ENCODE results near the gene NID2.

NID2 gene, protein sequence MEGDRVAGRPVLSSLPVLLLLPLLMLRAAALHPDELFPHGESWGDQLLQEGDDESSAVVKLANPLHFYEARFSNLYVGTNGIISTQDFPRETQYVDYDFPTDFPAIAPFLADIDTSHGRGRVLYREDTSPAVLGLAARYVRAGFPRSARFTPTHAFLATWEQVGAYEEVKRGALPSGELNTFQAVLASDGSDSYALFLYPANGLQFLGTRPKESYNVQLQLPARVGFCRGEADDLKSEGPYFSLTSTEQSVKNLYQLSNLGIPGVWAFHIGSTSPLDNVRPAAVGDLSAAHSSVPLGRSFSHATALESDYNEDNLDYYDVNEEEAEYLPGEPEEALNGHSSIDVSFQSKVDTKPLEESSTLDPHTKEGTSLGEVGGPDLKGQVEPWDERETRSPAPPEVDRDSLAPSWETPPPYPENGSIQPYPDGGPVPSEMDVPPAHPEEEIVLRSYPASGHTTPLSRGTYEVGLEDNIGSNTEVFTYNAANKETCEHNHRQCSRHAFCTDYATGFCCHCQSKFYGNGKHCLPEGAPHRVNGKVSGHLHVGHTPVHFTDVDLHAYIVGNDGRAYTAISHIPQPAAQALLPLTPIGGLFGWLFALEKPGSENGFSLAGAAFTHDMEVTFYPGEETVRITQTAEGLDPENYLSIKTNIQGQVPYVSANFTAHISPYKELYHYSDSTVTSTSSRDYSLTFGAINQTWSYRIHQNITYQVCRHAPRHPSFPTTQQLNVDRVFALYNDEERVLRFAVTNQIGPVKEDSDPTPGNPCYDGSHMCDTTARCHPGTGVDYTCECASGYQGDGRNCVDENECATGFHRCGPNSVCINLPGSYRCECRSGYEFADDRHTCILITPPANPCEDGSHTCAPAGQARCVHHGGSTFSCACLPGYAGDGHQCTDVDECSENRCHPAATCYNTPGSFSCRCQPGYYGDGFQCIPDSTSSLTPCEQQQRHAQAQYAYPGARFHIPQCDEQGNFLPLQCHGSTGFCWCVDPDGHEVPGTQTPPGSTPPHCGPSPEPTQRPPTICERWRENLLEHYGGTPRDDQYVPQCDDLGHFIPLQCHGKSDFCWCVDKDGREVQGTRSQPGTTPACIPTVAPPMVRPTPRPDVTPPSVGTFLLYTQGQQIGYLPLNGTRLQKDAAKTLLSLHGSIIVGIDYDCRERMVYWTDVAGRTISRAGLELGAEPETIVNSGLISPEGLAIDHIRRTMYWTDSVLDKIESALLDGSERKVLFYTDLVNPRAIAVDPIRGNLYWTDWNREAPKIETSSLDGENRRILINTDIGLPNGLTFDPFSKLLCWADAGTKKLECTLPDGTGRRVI (N-terminal part only)

DNA sequence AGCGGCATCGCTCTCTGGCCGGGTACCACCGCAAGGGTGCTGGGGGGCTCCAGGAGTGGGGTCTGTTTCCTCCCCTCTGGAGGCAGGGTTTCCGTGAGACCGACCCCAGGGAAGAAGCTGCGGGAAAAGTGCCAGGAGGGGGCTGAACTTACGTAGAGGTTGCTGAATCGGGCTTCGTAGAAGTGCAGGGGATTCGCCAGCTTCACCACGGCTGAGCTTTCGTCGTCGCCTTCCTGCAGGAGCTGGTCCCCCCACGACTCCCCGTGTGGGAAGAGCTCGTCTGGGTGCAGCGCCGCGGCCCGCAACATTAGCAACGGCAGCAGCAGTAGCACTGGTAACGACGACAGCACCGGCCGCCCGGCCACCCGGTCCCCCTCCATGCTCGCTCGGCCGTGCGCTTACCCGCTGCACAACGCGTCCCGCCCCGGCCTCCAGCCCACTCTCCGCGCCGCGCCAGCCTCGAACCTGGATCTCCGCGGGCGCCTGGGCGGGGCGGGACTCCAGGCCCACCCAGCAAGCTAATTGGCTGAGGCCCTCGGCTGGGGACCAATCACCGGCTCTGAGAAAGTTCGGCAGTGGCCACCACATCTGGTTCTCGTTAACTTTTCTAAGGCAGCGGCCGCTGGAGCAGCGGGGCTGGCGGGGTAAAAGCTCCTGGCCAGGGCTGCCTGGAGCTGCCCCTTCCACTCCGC lies at the start of gene NID2:
NID2 (minus strand) TSS at position 445 of the 692 bp plus-strand sequence; CDS start at position 380, 65 bp downstream.
- DNase-seq = peak; percentile 49

DNA sequence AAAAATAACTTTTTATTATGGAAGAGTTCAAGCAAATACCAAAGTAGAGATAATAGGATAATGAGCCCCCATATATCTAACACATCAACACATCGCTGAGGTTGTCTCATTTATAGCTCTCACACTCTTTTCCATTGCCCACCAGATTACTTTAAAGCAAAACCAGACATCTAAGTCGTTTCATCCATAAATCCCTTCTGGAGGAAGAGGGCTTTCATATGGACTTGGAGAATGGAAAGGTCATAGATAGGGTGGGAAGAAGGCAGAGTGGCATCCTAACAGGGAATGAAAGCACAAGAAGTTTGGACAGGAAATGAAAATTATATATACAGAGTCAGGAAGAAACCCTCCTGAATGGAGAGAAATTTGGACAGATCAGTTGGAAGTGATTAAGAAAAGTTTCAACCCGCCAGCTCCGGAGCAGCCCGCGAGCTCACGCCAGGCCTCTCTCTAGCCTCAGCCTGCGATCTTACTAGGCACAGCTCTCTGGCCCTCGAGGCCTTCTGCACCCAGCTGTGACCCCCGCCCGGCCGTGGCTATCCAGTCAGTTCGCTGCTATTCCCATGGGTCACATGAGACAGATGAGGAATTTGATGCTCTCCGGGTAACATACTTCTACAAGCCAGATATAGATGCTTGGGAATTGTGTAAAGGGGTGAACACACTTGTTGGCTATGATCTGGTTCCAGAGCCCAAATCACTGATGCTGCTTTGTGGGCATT lies 48.4 kb upstream of the NID2 start:
- no peak for DNase-seq

DNA sequence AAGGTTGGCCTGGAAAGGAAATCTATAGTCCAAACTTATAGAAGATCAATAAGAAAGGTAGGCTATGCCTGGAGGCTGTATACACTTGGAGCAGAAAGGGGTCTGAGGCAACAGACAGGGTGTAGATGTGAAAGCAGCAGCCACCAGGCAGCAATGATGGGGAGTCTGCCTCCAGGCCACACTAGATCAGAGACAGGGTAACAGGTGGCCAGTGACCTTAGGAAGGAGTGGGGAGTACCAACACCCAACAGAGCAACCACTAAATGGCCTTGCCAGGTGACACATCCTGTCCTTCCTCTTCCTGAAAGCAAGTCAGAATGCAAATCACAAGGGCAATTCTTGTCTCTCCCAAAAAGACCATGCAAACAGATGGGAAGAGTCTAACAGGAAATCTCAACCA lies 46.4 kb upstream of the NID2 start:
- no peak for DNase-seq

DNA sequence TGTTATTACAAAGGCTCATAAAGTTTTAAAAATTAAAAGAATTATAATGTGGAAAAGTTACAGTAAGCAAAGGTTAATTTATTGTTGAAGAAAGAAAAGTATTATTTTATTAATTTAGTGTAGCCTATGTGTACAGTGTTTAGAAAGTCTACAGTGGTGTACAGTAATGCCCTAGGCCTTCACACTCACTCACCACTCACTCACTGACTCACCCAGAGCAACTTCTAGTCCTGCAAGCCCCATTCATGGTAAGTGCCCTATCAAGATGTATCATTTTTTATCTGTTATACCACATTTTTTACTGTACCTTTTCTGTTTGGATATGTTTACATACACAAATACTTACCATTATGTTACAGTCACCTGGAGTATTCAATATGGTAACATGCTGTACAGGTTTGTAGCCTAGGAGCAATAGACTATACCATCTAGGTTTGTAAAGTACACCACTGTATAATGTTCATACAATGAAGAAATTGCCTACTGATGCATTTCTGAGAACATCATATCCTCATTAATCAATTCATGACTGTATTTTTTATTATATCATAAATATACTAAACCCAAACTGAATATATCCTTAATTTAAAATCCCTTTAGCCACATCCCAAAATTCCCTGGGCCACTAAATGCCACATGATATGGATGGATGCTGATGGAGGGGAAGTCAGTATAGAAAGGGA lies 43.6 kb upstream of the NID2 start:
- no peak for DNase-seq

DNA sequence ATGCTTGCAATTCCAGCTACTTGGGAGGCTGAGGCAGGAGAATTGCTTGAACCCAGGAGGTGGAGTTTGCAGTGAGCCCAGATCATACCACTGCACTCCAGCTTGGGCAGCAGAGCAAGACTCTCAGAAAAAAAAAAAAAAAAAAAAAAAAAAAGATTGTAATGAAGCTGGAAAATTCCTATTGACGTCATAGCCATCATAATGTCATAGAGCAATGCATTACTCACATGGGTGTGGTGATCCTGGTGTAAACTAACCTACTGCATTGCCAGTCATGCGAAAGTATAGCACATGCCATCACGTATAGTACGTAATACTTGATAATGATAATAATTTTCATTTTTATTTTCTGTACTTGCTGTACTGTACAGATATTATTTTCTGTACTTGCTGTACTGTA lies 42.7 kb upstream of the NID2 start:
- DNase-seq = no peak

DNA sequence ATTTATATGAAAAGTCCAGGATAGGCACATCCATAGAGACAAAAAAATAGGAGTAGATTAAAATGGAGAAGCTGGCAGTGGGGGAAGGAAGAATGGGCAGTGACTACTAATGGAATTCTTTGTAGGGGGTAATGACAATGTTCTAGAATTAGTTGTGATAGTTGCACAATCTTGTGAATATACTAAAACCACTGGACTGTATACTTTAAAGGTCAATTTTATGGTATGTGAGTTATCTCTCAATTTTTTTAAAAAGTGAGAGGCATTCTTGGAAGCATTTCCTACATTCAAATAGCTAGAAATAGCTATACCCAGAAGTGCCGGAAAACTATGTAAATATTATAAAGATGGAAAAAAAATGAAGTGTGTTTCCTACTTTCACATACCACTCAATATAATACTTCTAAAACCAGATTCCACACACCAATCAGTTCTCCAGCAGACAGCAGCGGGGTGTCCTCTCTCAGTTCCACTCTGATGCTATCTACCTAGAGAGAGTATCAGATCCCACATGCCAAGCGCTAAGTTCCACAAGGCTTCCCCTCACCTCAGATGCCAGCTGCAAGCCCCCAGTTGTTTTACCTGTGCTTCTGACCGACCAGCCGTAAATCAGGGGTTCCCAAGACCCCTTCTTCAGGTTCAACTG lies 41.7 kb upstream of the NID2 start:
- no peak for DNase-seq

DNA sequence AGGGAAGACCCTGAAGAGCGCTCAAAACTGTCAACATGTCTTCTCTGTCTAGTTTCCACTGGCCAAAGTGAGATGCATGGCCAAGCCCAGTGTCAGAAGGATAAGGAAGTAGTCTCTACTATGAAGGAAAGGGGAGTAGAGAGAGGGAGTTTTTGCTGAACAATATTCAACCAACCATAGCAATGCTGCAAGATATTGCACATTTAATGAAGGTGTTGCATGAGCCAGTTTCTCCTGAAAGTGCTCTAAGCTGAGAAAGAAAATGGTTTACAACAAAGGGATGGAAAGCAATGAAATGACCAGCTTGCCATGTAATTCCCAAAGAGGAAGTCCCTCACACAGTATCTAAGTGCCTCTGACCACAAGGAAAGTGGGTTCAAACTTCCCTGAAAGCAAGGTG lies 40.0 kb upstream of the NID2 start:
- DNase-seq = no peak

DNA sequence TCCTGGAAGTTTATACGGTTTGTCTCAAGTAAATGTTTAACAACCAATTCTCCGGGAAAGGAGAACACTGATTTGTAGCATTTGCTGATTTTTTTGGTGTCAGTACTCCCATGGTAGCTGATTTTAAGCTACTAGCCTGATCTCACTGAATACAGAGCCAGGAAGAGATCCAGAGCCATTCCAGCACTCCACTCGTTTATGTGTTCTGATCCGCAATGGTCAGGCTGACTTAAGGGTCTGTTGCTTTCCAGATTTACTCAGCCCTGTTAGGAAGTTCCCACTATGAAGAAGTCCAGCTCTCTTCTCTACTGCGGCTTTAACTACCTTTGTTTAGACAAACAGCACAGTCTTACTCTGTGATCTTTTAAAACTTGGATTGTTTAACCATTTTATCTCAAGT lies 38.0 kb upstream of the NID2 start:
- DNase-seq = no peak

DNA sequence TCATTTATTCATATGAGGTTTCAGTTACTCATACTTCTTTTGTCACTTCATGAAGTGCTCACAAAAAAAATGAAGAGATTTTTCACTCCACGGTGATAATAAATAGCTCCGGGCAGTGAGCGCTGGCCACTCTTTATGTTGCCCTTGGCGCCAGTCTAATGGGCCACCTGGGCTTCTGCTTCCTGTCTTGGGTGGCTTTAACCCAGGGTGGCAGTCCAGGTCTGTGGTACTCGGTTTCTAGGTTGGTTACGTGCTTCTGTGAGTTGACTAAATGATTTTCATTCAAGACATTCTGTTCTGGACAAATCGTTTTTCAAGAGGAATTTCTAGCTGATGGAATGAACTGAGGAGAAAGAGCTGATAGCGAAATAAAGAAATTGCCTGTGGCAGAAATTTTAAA lies 34.6 kb upstream of the NID2 start:
- no peak for DNase-seq

DNA sequence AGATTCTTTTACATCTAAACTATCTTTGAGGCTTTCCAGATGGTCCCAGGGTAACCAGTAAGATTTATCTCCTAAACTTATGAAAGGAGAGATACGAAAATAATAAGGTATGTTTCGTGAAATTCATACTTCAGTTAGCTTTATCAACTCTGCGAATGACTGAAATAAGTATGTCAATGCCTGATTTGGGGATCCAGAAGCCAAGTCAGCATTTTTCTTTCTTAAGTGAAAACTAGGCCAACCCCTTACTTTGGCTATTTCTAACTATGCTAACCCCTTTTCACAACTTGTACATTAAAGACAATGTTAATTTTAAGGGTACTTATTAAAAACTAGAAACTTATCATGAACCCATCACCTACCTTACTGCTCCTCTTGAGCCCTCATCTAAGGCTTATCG lies 26.9 kb upstream of the NID2 start:
- DNase-seq = no peak

DNA sequence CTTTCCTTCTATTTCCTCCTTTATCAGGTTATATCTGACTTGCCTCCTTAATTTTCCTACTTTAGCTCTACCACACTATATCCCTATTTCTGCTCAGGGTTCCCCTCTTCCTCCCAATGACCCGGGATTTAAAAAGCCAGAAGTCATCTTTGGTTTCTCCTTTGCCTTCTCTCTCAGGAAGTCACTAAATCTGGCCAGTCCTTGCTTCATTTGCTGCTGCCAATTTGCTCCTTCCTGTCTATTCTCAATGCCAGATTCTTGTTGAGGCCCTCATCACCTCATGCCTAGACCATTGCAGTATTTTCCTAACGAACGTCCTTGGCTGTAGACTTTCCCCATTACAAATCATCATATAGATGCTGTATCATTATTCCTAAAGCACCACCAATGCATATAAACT lies 26.5 kb upstream of the NID2 start:
- no peak for DNase-seq

DNA sequence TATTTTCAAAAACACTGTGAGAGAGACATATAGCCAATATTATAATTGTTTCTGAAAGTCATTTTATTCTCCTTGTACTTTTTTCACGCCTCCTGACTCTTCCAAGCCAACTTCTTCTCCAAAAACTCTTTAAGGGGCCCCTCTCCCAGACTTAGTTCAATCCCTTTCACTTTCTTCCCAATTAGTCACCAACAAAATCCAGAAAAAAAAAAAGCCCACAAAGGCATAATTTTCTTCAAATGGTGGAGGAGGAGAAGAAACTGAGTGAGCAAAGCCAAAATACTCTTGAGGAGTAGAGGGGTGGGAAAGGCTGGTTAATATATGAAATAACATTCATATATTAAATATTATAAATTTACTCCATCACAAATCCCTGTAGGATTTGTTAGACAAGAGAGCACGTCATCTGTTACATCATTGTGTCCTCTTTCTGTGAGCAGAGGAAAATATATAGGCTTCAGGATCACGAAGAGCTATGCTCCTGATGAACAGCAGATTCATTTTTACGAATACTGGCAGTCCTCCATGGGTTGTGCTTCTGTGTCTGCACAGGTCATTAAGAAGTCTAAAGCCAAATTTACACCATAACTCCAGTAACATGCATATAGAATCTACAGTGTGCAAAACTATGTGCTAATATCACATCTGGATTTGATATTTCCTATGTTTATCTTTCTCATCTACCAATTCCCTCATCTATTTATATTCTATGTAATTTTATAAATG lies 25.9 kb upstream of the NID2 start:
- DNase-seq = no peak

DNA sequence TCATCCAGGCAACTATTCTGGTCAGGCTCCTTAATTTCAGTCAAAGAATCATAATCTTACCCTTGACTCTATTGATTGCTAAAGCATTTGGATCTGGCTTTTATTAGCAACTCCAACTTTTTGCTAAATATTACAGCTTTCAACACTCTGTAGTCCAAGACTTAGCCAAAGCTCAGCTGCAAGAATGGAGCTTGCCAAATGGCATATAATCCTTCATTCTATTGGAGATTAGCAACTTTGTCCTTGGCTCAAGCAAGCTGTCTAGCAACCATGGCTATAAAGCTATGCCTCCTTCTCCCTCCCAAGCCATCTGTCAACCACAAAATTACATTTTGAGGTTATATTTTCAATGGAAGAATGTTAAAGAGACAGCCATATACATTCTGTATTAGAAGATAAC lies 23.1 kb upstream of the NID2 start:
- DNase-seq = no peak

DNA sequence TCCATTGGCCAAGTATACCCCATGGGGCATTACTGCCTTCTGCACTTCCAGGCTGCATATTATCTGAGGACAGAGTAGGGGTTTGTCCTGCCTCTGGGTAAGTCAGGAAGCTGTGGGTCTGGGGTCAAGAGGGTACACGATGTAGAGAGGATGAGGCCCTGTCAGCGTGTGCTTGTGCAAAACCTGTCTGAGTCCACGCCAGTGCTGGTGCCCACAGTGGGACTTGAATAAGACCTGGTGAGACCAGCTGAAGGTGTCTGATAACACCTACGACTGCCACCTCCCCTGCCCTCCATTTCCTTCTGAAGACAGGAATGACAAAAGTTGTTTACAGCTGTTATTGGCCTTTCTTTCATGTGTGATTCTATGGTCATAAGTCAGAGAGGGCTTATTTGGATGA lies 22.1 kb upstream of the NID2 start:
- DNase-seq = no peak

DNA sequence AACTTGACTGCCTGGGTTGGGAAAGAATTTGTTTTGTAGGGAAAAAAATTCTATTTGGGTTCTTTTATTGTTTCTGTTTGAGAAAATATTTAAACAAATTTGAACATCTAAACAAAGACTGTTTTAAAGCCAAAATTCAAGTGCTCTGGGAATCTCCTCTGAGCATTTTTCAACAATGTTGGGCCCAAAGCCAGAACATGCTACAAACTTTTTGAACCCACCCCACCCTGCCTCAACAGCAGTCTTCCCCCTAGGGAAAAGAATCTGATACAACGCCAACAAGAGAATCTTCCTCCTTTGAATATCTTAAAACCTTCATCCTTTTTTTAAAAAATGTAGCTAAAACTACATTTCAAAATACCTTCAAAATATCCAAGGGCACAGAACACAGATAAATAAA lies 20.4 kb upstream of the NID2 start:
- no peak for DNase-seq

DNA sequence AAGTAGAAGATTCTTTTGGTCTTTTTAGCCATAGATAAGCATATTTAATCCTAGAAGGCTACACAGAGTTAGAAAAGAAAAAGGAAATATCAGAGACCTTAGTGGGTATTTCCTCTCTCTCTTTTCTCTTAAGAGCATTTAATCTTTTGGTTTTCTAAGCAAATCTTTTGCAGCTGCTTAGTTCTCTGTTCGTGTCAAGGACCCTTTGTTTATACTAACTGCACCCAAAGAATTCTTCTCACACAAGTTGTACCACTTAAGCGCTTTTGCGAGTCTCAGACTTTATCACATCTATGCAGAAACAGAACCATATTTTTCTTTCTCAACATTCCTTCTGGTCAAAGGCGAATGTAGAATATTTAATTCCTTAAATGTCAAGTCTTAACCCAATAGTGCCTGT lies 17.9 kb upstream of the NID2 start:
- no peak for DNase-seq

DNA sequence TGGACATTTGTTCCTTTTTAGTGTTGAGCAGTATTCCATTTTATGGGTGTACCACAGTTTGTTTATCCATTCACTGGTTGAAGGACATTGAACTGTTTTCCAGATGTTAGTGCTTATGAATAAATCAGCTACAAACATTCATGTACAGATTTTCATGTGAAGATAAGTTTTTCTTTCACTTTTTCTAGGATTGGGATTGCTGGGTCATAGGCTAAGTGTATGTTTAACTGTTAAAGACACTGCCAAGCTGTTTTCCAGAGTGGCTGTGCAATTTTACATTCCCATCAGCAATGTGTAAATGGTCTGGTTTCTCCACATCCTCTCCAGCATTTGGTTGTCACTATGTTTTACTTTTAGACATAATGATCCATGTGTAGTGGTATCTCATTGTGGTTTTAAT lies 14.0 kb upstream of the NID2 start:
- no peak for DNase-seq

DNA sequence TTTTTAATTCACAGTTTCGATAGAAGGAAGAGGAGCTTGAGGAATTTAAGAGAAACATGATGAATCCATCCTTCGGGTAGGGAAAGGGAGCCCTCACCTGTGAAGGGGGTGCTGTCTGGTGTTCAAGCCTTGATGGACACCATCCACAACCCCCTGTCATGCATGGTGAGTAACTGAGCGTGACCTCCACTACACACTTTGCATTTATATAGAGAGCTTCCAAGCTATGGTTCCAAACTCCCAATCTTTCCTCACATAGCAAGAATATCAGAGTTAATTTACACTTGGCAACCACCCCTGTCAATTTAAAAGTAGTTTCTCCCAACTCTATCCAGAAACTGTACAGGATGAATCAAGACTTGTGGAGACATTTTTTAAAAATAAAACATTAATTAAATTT lies 13.1 kb upstream of the NID2 start:
- DNase-seq = no peak

DNA sequence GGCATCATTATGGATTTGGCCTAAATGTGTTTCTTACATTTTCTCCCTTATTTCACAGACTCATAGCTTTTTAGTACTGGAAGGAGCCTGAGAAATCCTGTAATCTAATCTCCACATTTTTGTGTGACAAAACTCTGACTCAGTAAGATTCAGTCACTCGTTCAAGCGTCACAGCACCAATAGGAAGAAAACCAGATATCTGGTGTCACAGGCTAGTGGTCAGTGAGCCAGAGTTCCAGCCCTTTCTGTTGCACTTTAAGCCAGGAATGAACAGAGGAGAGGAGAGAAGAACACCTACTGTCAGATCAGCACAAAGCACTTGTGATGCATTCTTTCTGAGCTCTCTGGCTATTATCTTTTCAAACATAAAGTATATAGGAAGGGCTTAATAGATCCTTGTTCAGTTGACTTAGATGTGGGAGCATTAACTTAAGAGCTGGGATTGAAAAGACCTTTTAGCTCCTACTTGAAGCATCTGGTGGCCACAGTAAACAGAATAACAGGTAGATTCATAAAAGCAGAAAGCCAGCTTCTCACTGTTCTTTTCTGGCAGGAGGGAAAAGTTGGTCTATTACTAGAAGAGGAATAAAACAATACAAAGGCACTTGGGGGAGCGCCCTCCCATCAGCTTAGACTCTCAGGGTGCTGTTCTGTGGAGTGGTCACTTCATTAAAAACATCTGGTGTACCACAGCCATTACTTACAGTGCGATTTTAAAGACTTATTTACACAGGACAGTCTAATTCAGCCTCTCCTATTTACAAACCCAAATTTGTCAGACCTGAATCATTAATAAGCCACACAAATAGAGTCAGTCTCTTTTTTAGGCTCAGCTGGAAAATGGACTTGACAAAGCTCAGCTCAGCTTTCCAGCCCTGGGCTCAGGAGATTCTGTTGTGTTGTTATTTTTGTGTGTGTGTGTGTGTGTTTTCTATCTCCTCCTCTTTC lies 12.2 kb upstream of the NID2 start:
- DNase-seq = no peak
